ENCODE measurements around the gene ROR2. TPM values are rescaled to one million over a fixed set of nuclear protein-coding genes. Genes with fewer than 3 reads are reported as not detected.

ROR2 gene
- total RNA-seq, 2 experiments from 2014 or later = 0.08 to 0.14 TPM

GRCh38 chr9:91852801-91853347, 97.2 kb downstream of the ROR2 start:
- H3K4me3 Mint-ChIP-seq = no peak overlapping the region
- H3K36me3 Mint-ChIP-seq = no peaks in the 10 kb centered on the region
- DNase-seq (no peak), ATAC-seq (ENCODE audit: low read depth) (no peak)
- H3K4me1 Mint-ChIP-seq = peaks cover 4% of the 10 kb centered on the region
- H3K27ac Mint-ChIP-seq = no peak overlapping the region
- POLR2A ChIA-PET = no interaction called here
- no peaks in the 10 kb centered on the region for H3K9me3 Mint-ChIP-seq
- peaks cover 6% of the 10 kb centered on the region for H3K27me3 Mint-ChIP-seq

GRCh38 chr9:91849694-91850093, 100.3 kb downstream of the ROR2 start:
- POLR2A ChIA-PET = no interaction called here
- no peak overlapping the region for H3K27ac Mint-ChIP-seq
- no peak for DNase-seq

GRCh38 chr9:91848146-91848545, 101.9 kb downstream of the ROR2 start:
- Mint-ChIP-seq H3K4me3 (no peak overlapping the region), H3K27me3 (peaks cover 7% of the 10 kb centered on the region), H3K9me3 (no peaks in the 10 kb centered on the region), H3K4me1 (peaks cover 18% of the 10 kb centered on the region), H3K36me3 (no peaks in the 10 kb centered on the region), H3K27ac (no peak overlapping the region)
- POLR2A ChIA-PET = no interaction called here
- ATAC-seq (ENCODE audit: low read depth) (no peak), DNase-seq (no peak)

More at GRCh38 chr9:91849694-91850093, 100.3 kb downstream of the ROR2 start:
- H3K36me3 Mint-ChIP-seq = no peaks in the 10 kb centered on the region
- H3K4me3 Mint-ChIP-seq = no peak overlapping the region
- H3K27me3 Mint-ChIP-seq = peaks cover 7% of the 10 kb centered on the region
- no peaks in the 10 kb centered on the region for H3K9me3 Mint-ChIP-seq
- no peak for ATAC-seq (ENCODE audit: low read depth)
- peaks cover 6% of the 10 kb centered on the region for H3K4me1 Mint-ChIP-seq

GRCh38 chr9:91847581-91848091, 102.4 kb downstream of the ROR2 start:
- no peaks in the 10 kb centered on the region for H3K9me3 Mint-ChIP-seq
- H3K36me3 Mint-ChIP-seq = no peaks in the 10 kb centered on the region
- H3K4me3 Mint-ChIP-seq = no peak overlapping the region
- H3K4me1 Mint-ChIP-seq = peaks cover 18% of the 10 kb centered on the region
- no peak for DNase-seq
- POLR2A ChIA-PET = no interaction called here
- H3K27me3 Mint-ChIP-seq = peaks cover 10% of the 10 kb centered on the region
- no peak overlapping the region for H3K27ac Mint-ChIP-seq
- ATAC-seq (ENCODE audit: low read depth) = no peak

GRCh38 chr9:91845879-91846278, 104.1 kb downstream of the ROR2 start:
- Mint-ChIP-seq H3K4me1 (peaks cover 18% of the 10 kb centered on the region), H3K27ac (no peak overlapping the region), H3K27me3 (peaks cover 13% of the 10 kb centered on the region), H3K36me3 (no peaks in the 10 kb centered on the region), H3K9me3 (no peaks in the 10 kb centered on the region), H3K4me3 (no peak overlapping the region)
- no peak for ATAC-seq (ENCODE audit: low read depth)
- POLR2A ChIA-PET = no interaction called here
- DNase-seq = no peak

GRCh38 chr9:91844701-91845291, 105.2 kb downstream of the ROR2 start:
- Mint-ChIP-seq H3K27ac (no peak overlapping the region), H3K4me1 (peaks cover 21% of the 10 kb centered on the region)
- ATAC-seq (ENCODE audit: low read depth) = no peak

GRCh38 chr9:91844190-91844589, 105.8 kb downstream of the ROR2 start:
- peak overlapping the region; percentile 31 for H3K4me3 Mint-ChIP-seq
- DNase-seq (no peak), ATAC-seq (ENCODE audit: low read depth) (peak; percentile 34)
- H3K9me3 Mint-ChIP-seq = no peaks in the 10 kb centered on the region
- peaks cover 11% of the 10 kb centered on the region for H3K27me3 Mint-ChIP-seq
- H3K4me1 Mint-ChIP-seq = peaks cover 25% of the 10 kb centered on the region
- H3K27ac Mint-ChIP-seq = no peak overlapping the region
- POLR2A ChIA-PET = no interaction called here
- no peaks in the 10 kb centered on the region for H3K36me3 Mint-ChIP-seq

More at GRCh38 chr9:91844701-91845291, 105.2 kb downstream of the ROR2 start:
- Mint-ChIP-seq H3K36me3 (no peaks in the 10 kb centered on the region), H3K27me3 (peaks cover 11% of the 10 kb centered on the region), H3K9me3 (no peaks in the 10 kb centered on the region), H3K4me3 (no peak overlapping the region)
- no peak for DNase-seq
- POLR2A ChIA-PET = no interaction called here

GRCh38 chr9:91843623-91844148, 106.3 kb downstream of the ROR2 start:
- Mint-ChIP-seq H3K4me3 (peak overlapping the region; percentile 17), H3K4me1 (peaks cover 26% of the 10 kb centered on the region), H3K27ac (no peak overlapping the region), H3K9me3 (no peaks in the 10 kb centered on the region), H3K27me3 (peaks cover 11% of the 10 kb centered on the region), H3K36me3 (no peaks in the 10 kb centered on the region)
- DNase-seq (no peak), ATAC-seq (ENCODE audit: low read depth) (no peak)
- POLR2A ChIA-PET = no interaction called here

GRCh38 chr9:91843093-91843492, 106.9 kb downstream of the ROR2 start:
- H3K27me3 Mint-ChIP-seq = peaks cover 11% of the 10 kb centered on the region
- POLR2A ChIA-PET = no interaction called here
- H3K9me3 Mint-ChIP-seq = no peaks in the 10 kb centered on the region

GRCh38 chr9:91842358-91843049, 107.5 kb downstream of the ROR2 start:
- H3K36me3 Mint-ChIP-seq = no peaks in the 10 kb centered on the region
- H3K27me3 Mint-ChIP-seq = peaks cover 11% of the 10 kb centered on the region
- no peak overlapping the region for H3K27ac Mint-ChIP-seq
- no peak for ATAC-seq (ENCODE audit: low read depth)
- no peaks in the 10 kb centered on the region for H3K9me3 Mint-ChIP-seq
- no peak for DNase-seq
- no peak overlapping the region for H3K4me3 Mint-ChIP-seq
- H3K4me1 Mint-ChIP-seq = peaks cover 21% of the 10 kb centered on the region
- POLR2A ChIA-PET = no interaction called here

More at GRCh38 chr9:91843093-91843492, 106.9 kb downstream of the ROR2 start:
- H3K4me1 Mint-ChIP-seq = peaks cover 26% of the 10 kb centered on the region
- no peak overlapping the region for H3K27ac Mint-ChIP-seq
- no peak for DNase-seq
- no peak for ATAC-seq (ENCODE audit: low read depth)
- H3K36me3 Mint-ChIP-seq = no peaks in the 10 kb centered on the region
- no peak overlapping the region for H3K4me3 Mint-ChIP-seq

- no peak for ATAC-seq (ENCODE audit: low read depth)
- no peaks in the 10 kb centered on the region for H3K9me3 Mint-ChIP-seq
Measured at GRCh38 chr9:91841591-91841990, 108.4 kb downstream of the ROR2 start.

GRCh38 chr9:91840882-91841281, 109.1 kb downstream of the ROR2 start:
- Mint-ChIP-seq H3K27me3 (peaks cover 11% of the 10 kb centered on the region), H3K9me3 (no peaks in the 10 kb centered on the region), H3K4me1 (peaks cover 20% of the 10 kb centered on the region)

More at GRCh38 chr9:91841591-91841990, 108.4 kb downstream of the ROR2 start:
- Mint-ChIP-seq H3K4me1 (peaks cover 20% of the 10 kb centered on the region), H3K4me3 (no peak overlapping the region), H3K27me3 (peaks cover 12% of the 10 kb centered on the region), H3K27ac (no peak overlapping the region), H3K36me3 (no peaks in the 10 kb centered on the region)
- DNase-seq = no peak
- POLR2A ChIA-PET = no interaction called here

GRCh38 chr9:91840469-91840868, 109.6 kb downstream of the ROR2 start:
- H3K4me3 Mint-ChIP-seq = peak overlapping the region; percentile 53
- DNase-seq = no peak
- POLR2A ChIA-PET = no interaction called here
- H3K27ac Mint-ChIP-seq = no peak overlapping the region
- H3K9me3 Mint-ChIP-seq = no peaks in the 10 kb centered on the region
- ATAC-seq (ENCODE audit: low read depth) = no peak
- H3K4me1 Mint-ChIP-seq = peaks cover 20% of the 10 kb centered on the region
- H3K27me3 Mint-ChIP-seq = peaks cover 13% of the 10 kb centered on the region
- no peaks in the 10 kb centered on the region for H3K36me3 Mint-ChIP-seq

More at GRCh38 chr9:91840882-91841281, 109.1 kb downstream of the ROR2 start:
- DNase-seq (no peak), ATAC-seq (ENCODE audit: low read depth) (no peak)
- Mint-ChIP-seq H3K27ac (no peak overlapping the region), H3K4me3 (no peak overlapping the region), H3K36me3 (no peaks in the 10 kb centered on the region)
- POLR2A ChIA-PET = no interaction called here

Data from activated naive CD8-positive, alpha-beta T cell treated with anti-CD3 and anti-CD28 coated beads, Interleukin-2, amount 10 ng/mL, durations not matched to agents 7 days and 5 days (primary cell).